Activated naive CD4-positive, alpha-beta T cell treated with anti-CD3 and anti-CD28 coated beads, Interleukin-2, amount 50 U/mL, for 24 hours (primary cell): ENCODE results near the gene C12orf75.

ENCODE experiments used
- H3K27ac Mint-ChIP-seq: one replicate; pipeline ENCODE4 v1.8.0; 2021; ENCODE audit warnings: mild to moderate bottlenecking, mixed read lengths
- H3K27me3 Mint-ChIP-seq: one replicate; pipeline ENCODE4 v1.8.0; 2021; ENCODE audit warnings: mixed read lengths
- H3K36me3 Mint-ChIP-seq: one replicate; pipeline ENCODE4 v1.8.0; 2021; ENCODE audit warnings: mixed read lengths
- H3K4me1 Mint-ChIP-seq: one replicate; pipeline ENCODE4 v1.8.0; 2021; ENCODE audit warnings: mixed read lengths
- H3K4me3 Mint-ChIP-seq: one replicate; pipeline ENCODE4 v1.8.0; 2021; ENCODE audit warnings: mild to moderate bottlenecking, mixed read lengths
- H3K9me3 Mint-ChIP-seq: one replicate; pipeline ENCODE4 v1.8.0; 2021; ENCODE audit warnings: mixed read lengths

The C12orf75 gene

DNA sequence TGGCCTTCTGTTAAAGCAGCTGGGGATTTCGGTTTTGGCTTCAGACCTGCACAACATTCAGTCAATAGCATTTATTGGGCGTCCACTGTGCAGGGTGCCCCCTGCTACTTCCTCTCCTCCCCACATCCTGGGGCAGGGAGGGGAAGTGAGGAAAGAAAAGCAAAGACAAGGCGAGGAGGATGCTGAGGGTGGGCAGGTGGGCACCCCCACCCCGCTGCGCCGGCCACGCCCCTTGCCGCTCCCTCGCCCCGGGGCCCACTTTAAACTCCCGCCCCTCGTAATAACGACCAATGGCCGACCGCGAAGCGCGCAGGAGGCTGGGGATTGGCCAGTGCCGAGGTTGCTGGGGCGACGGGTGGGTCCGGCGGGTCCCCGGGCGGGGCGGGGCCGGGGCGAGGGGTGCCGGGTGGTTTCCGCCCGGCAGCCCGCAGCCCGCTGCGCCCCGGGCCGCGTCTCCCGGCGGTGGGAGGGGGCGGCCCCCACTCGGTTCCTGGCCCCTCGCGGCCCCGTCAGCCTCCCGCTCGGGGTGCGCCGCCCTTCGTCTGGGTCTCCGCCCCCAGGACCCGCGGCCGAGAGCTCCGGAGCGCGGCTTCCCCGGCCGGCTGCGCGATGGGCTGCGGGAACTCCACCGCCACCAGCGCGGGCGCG, at the start of gene C12orf75:
Gene C12orf75, plus strand, starts transcription at position 409 of the 648 bp plus-strand sequence. Its CDS starts 201 bp downstream, at position 610.
- H3K9me3 Mint-ChIP-seq, result no peaks in the 10 kb centered on the region
- no peaks in the 10 kb centered on the region for H3K27me3 Mint-ChIP-seq
- H3K4me3 Mint-ChIP-seq, result peak within 1 kb of the TSS; percentile 87
- peaks cover 33% of the 10 kb centered on the region for H3K4me1 Mint-ChIP-seq
- no peaks in the 10 kb centered on the region for H3K36me3 Mint-ChIP-seq
- H3K27ac Mint-ChIP-seq, result peak within 1 kb of the TSS; percentile 80

DNA sequence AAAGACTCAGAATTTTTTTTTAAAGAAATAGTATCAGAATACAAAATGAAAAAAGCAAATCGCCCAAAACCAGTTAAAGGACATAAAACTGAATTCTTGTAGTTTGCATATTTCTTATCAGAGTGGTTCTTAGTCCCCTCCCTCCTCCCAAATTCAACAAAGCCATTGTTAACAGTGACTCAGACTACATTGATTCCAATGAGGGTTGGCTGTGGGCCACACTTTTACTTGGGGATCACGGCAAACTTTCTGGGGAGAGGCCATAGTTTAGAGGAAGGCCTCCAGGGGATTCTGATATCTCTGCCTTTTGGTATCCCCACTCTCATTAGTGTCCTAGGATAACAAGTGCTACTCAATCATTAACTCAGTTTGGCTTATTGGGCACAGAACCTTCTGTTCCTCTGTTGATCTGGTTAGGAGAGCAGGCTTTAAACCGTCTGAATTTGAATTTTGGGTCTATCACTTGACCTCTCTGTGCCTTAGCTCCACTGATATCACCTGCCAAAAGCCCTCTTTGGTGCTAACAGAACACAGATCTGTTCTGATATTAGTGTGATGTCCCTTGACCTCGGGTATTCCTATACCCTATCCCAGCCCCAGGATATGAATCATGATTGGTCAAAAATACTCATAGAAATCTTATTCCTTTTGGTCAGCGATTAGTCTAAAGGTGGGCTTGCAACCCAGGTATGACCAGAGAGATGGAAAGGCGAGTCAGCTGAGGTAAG, 49.4 kb upstream of the C12orf75 start:
- no peaks in the 10 kb centered on the region for H3K4me1 Mint-ChIP-seq
- H3K27me3 Mint-ChIP-seq, result peaks cover 8% of the 10 kb centered on the region
- no peaks in the 10 kb centered on the region for H3K36me3 Mint-ChIP-seq
- H3K4me3 Mint-ChIP-seq, result no peak overlapping the region
- no peak overlapping the region for H3K27ac Mint-ChIP-seq
- no peaks in the 10 kb centered on the region for H3K9me3 Mint-ChIP-seq

DNA sequence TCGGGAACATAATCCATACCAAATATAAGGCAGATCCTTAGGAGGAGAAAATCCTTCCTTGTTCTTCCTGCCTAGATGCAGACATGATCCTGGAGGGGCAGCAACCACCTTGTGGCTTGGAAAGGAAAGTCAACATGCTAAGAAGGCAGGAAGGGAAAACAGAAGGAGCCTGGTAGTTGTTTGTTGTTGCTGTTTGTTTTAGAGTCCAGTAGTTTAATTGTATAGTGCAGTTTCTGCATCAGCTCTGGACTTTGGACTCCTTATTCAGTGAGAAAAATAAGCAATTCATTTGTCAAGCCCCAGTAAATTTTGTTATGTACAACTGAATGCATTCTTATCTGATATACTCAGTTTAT, 48.8 kb upstream of the C12orf75 start:
- Mint-ChIP-seq H3K4me3 (no peak overlapping the region), H3K9me3 (no peaks in the 10 kb centered on the region), H3K4me1 (no peaks in the 10 kb centered on the region), H3K27ac (no peak overlapping the region), H3K27me3 (peaks cover 9% of the 10 kb centered on the region), H3K36me3 (no peaks in the 10 kb centered on the region)

GRCh38 chr12:105285378-105285777, 45.1 kb upstream of the C12orf75 start:
- Mint-ChIP-seq H3K27me3 (peaks cover 9% of the 10 kb centered on the region), H3K27ac (no peak overlapping the region), H3K9me3 (no peaks in the 10 kb centered on the region), H3K36me3 (no peaks in the 10 kb centered on the region), H3K4me3 (no peak overlapping the region), H3K4me1 (no peaks in the 10 kb centered on the region)

DNA sequence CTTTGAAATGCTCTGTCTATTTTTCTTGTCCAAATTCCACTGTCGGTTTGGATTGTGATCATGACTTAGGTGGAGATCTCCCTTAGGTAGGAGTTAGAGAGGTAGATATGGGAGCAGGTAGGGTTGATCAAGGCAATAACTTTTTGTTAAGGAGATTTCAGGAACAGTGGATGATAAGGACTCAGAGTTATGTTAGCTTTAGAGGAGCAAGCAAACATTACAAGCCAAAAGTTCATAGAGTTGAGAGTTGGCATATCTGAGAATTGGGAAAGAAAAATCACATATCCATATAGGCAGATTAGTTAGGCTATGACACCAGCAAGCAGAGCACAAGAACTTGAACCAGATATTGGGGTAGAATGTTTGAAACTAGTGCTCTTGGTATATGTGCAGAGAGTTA, 43.1 kb upstream of the C12orf75 start:
- Mint-ChIP-seq H3K4me3 (no peak overlapping the region), H3K9me3 (no peaks in the 10 kb centered on the region), H3K27ac (no peak overlapping the region), H3K27me3 (peaks cover 9% of the 10 kb centered on the region), H3K4me1 (no peaks in the 10 kb centered on the region), H3K36me3 (no peaks in the 10 kb centered on the region)

DNA sequence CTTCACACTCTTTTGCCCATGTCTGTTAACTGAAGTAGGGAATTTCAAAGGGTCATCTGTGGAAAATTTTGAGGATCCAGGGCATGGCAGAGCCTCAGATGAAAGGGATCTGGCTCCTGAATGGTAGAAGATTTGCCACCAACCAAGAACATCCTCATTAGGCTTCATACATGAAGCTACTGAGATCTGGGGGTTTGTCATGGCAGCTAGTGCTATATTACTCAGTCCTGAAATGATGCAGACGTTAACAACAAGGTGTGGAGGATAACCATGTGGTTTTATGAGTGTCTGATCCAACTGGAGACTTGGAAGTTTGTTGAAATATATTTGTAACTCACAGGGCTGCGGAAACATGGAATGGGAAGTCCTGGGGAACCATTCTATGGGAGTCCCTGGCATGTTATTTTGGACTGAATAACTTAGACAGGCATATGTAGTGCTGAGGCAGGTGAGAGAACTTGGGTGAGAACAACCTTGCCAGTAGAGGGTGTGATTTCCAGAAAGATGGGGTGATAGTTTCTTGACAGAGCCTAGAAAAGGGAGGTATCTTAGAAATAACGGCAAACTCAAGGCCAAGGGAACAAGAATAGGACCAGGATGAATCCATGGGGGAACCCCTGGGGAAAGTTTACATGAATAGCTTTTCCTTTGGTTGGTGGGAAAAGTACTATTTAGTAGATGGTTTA, 42.0 kb upstream of the C12orf75 start:
- Mint-ChIP-seq H3K9me3 (no peaks in the 10 kb centered on the region), H3K27ac (no peak overlapping the region), H3K36me3 (no peaks in the 10 kb centered on the region), H3K27me3 (peaks cover 9% of the 10 kb centered on the region), H3K4me3 (no peak overlapping the region), H3K4me1 (no peaks in the 10 kb centered on the region)

GRCh38 chr12:105289114-105289904, 41.2 kb upstream of the C12orf75 start:
- H3K9me3 Mint-ChIP-seq, result no peaks in the 10 kb centered on the region
- H3K36me3 Mint-ChIP-seq, result no peaks in the 10 kb centered on the region
- H3K4me3 Mint-ChIP-seq, result no peak overlapping the region
- no peaks in the 10 kb centered on the region for H3K4me1 Mint-ChIP-seq
- H3K27me3 Mint-ChIP-seq, result peaks cover 6% of the 10 kb centered on the region
- H3K27ac Mint-ChIP-seq, result no peak overlapping the region

- no peaks in the 10 kb centered on the region for H3K36me3 Mint-ChIP-seq
- no peaks in the 10 kb centered on the region for H3K9me3 Mint-ChIP-seq
- H3K4me1 Mint-ChIP-seq, result no peaks in the 10 kb centered on the region
- H3K27ac Mint-ChIP-seq, result no peak overlapping the region
- H3K4me3 Mint-ChIP-seq, result no peak overlapping the region
- no peaks in the 10 kb centered on the region for H3K27me3 Mint-ChIP-seq
These were observed 39.0 kb upstream of the C12orf75 start for GRCh38 chr12:105291531-105291930.

- Mint-ChIP-seq H3K9me3 (peaks cover 3% of the 10 kb centered on the region), H3K4me1 (no peaks in the 10 kb centered on the region), H3K36me3 (no peaks in the 10 kb centered on the region), H3K27ac (no peak overlapping the region), H3K4me3 (no peak overlapping the region), H3K27me3 (no peaks in the 10 kb centered on the region)
These were observed 37.8 kb upstream of the C12orf75 start for GRCh38 chr12:105292705-105293104.

DNA sequence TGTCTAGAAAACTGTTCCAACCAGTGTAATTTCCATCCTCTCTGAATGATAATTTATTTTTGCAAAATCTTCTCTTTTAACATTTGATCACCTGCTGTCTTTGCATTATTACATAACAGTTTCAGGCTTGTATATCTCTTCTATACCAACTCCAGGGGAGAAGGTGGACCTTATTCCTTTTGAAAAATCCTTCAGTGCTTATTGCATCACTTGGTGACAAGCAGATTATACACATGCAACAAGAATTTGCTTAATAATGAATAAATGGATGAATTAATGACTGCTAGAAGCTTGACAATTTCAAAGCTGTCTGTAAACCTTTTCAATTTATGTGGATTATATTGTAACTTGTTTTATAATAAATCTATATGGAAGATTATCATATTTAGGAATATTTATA, 37.3 kb upstream of the C12orf75 start:
- Mint-ChIP-seq H3K4me1 (no peaks in the 10 kb centered on the region), H3K27ac (no peak overlapping the region), H3K4me3 (no peak overlapping the region), H3K27me3 (no peaks in the 10 kb centered on the region), H3K36me3 (peaks cover 3% of the 10 kb centered on the region), H3K9me3 (peaks cover 7% of the 10 kb centered on the region)

GRCh38 chr12:105294161-105294560, 36.3 kb upstream of the C12orf75 start:
- H3K4me3 Mint-ChIP-seq, result no peak overlapping the region
- H3K27ac Mint-ChIP-seq, result no peak overlapping the region
- H3K9me3 Mint-ChIP-seq, result peaks cover 7% of the 10 kb centered on the region
- H3K27me3 Mint-ChIP-seq, result no peaks in the 10 kb centered on the region
- peaks cover 4% of the 10 kb centered on the region for H3K36me3 Mint-ChIP-seq
- H3K4me1 Mint-ChIP-seq, result no peaks in the 10 kb centered on the region

DNA sequence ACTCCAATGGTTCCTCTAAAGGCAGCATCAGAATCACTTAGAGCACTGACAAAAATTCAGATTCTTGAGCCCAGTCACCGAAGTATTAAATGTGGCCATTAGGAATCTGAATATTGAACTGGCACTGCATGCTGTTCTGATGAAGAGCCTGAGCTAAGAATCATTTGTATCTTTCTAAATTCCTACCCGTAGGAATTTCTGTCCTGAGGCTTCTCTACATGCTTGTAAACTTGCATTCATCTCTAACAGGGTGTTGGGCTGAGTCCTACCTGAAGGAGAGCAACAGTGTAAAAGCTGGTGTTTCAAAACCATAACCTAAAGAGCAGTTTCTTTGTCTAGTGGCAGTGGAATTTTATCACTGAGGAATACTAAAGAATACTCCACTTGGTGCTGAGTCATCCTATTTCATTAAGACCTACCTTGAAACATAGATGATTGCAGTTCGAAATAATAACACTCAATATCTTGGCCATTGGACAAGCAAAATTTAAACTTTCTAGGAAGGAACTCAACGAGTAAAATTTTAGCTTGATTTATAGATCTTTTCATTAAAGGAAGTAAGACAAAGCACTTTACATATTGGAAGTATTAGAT, 35.5 kb upstream of the C12orf75 start:
- peaks cover 7% of the 10 kb centered on the region for H3K9me3 Mint-ChIP-seq
- H3K36me3 Mint-ChIP-seq, result peaks cover 4% of the 10 kb centered on the region
- no peaks in the 10 kb centered on the region for H3K4me1 Mint-ChIP-seq
- no peak overlapping the region for H3K27ac Mint-ChIP-seq
- H3K4me3 Mint-ChIP-seq, result no peak overlapping the region
- no peaks in the 10 kb centered on the region for H3K27me3 Mint-ChIP-seq

- no peak overlapping the region for H3K4me3 Mint-ChIP-seq
- H3K27ac Mint-ChIP-seq, result no peak overlapping the region
- peaks cover 12% of the 10 kb centered on the region for H3K9me3 Mint-ChIP-seq
- H3K4me1 Mint-ChIP-seq, result no peaks in the 10 kb centered on the region
- peaks cover 6% of the 10 kb centered on the region for H3K36me3 Mint-ChIP-seq
- H3K27me3 Mint-ChIP-seq, result no peaks in the 10 kb centered on the region
These were observed 34.1 kb upstream of the C12orf75 start for GRCh38 chr12:105296116-105297089.

DNA sequence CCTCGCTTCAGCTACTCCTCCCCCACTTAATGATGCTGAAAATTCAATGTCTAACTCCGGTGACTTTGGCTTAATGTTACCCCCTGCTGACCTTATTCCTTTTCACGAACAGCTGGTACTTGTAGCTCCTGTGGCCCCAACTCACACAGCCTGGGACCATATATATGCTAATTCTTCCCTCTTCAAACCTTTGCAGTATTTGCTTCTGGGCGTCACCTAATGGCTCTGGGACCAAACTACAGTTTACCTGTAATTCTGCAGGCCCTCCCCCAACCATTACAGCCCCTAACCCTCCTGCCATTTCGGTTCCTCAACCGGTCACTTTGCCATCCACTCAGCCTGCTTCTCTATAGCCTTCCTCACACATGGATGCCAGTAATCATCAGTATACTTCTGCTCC, 29.6 kb upstream of the C12orf75 start:
- Mint-ChIP-seq H3K36me3 (peaks cover 6% of the 10 kb centered on the region), H3K9me3 (peaks cover 12% of the 10 kb centered on the region), H3K27me3 (no peaks in the 10 kb centered on the region), H3K27ac (no peak overlapping the region), H3K4me1 (no peaks in the 10 kb centered on the region), H3K4me3 (no peak overlapping the region)
